Activated CD4-positive, alpha-beta T cell treated with anti-CD3 and anti-CD28 coated beads for 4 hours (primary cell): Measurements from ENCODE around the gene CAPRIN2.

Source experiments
- DNase-seq, 2 donors: peaks; one replicate each; pipeline ENCODE4 v3.0.0-alpha.2; 2020

CAPRIN2 gene

DNA sequence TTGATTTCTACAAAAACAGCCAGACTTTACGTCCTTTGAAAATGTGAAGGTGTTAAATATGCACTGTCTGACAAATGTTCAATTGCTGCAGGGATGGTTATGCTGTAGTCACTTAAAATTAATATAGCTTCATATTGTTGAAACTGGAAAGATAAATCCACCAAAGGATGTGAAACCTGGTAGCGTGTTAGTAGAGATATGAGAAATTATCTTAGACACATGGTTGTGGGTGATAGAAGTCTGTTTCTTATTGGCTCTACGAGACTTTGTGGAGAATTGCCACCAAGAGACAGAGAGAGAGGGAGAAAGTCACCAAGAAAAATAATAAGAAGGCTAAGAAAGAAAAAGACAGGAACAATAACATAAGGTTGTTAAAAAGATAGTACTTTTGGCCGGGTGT lies 2.6 kb upstream of the CAPRIN2 start:
- no peak for DNase-seq

DNA sequence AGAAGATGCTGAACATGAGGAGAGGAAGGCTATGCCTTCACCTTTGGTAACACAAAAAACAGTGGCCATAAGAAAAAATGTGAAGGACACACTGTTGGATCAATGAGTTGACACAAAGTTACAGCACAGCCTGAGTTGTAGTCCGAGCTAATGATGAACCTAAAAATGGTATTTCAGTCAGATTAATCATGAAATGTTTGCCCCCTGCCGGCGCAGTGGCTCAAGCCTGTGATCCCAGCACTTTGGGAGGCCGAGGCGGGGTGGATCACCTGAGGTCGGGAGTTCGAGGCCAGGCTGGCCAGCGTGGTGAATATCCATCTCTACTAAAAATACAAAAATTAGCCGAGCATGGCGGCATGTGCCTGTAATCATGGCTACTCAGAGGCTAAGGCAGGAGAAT lies 1.3 kb upstream of the CAPRIN2 start:
- no peak for DNase-seq

DNA sequence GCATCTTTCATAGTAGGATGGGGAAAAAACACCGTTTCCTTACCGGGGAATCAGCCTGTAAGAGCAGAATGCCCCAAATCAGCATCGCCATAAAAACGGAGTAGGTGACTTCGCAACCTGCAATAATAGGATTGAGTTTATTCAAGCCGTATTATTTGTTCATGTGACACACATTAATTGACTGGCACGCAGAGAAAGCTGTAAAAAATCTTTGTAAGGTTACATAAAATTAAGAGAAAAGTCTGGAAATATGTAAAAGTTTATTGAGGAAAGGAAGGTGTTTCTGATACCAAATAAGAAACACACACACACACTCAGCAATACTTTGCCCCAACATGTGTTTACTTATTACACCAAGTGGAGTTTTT lies 628 bp upstream of the CAPRIN2 start:
- no peak for DNase-seq

DNA sequence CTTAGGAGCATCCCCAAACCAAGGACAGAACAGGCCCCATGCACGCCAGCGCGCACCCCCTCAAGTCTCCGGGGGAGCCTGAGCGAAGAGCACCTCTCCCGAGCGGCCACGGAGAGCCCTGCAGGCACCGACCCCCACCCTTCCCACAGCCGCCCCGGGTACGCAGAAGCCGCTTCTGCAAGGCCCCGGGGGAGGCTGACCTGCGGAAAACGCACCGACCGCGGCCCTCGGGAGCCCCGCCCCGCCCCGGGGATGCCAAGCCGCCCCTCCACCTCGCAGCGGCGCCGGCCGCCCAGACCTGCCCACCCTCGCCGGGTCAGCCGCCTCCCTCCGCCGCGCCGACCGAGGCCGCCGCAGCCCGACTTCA lies 385 bp downstream of the CAPRIN2 start:
- DNase-seq = no peak

DNA sequence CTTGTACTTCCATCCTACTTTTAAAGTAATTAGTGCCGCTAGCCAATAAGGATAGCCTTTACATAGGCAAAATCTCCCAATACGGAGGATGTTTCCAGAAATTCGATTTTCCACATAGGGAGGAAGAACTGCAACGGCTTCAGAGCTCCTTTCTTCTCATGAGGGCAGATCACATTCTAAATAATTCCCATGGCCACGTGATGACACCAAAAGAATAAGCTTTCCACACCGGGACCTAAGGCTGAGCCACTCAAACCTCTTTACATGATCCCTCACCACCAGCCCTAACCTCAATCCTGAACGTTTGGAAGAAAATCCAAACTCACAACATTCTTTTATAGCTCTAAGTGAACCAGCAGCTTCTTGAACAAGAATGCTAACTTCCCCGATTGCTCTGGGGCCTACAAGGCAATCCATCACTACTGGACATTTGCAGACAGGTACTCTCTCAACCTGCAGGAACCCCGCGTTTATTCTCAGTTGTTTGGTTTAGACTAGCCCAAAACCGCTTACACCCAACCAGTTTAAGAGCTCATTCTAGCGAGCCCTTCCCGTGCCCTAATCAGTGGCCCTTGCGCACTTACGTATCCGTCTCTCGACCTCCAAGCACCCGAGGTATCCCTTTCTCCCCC lies 884 bp downstream of the CAPRIN2 start:
- DNase-seq = no peak

DNA sequence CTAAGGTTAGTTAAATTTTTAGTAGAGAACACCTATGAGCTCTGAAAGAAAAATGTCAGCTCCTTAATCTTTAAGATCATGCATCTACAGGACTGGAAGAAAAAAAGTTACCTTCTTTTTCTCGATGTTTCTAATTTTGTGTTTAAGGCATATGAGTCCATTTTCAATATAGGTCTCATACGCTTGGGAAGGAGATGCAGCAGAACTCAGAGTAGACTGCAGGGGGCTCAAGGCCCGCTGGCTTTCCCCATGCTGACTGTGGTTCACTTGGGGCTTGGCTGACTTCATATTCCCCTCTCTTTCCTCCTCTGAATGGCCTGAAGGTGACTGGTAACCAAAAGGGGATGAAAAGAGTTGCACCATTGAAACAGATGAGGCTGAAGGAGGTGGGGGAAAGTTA lies 1.5 kb downstream of the CAPRIN2 start:
- DNase-seq = peak; percentile 4 to 11

DNA sequence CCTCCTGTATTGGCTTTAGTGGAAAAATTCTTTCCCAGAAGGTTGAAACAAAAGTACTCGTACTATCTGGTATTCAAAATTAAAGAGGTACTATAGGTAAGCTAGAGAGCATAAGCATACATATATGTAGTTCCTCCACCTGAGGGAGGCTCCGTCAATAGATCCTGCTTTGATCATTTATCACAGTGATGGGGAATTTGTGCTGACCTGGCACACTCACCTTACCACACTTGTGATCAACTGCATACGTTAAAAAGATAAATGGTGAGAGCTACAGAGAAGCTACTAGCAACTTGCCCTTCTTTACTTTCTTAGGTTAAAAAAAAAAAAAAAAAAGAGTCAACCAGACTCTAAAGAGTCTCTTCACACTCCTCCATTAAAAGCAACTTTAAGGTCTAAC lies 2.5 kb downstream of the CAPRIN2 start:
- DNase-seq = no peak

DNA sequence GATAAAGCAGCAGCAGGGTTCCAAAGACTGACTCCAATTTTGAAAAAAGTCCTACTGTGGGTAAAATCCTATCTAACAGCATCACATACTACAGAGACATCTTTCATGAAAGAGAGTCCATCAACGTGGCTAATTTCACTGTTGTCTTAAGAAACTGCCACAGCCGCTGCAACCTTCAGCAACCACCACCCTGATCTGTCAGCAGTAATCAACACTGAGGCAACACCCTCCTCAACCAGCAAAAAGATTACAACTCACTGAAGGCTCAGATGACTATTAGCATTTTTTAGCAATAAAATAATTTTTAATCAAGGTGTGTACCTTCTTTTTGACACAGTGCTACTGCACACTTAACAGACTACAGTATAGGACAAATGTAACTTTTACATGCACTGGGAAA lies 6.6 kb downstream of the CAPRIN2 start:
- no peak for DNase-seq

DNA sequence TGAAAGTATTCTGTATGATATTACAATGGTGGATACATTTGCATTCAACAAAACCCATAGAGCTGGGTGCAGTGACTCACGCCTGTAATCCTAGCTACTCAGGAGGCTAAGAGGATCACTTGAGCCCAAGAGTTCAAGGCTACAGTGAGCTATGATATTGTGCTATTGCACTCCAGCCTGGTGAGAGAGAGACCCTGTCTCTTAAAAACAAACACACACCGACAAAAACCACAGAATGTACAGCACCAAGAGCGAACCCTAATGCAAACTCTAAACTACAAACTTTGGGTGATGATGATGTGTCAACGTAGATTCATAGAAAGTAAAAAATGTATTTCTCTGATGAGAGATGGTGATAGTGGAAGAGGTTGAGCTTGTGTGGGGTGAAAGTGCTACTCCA lies 8.6 kb downstream of the CAPRIN2 start:
- DNase-seq = no peak

DNA sequence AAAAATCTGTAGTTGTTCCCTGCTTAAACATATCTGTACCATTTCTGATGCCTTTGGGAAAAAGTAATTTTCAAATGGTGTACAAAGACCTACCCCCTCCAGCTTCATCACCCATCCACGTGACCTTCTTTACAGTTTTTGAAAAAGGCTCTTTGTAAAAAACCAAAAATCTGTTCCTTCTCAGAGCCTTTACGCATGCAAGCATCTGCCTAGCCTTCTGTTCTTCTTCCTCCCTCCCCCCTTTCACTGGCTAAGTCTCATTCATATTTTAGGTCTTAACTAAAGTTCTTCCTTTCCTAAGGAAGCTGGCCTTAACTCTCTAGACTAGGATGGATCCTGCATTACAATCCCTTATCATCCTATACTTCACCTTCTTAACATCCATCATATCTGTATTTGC lies 10.4 kb downstream of the CAPRIN2 start:
- DNase-seq = no peak

DNA sequence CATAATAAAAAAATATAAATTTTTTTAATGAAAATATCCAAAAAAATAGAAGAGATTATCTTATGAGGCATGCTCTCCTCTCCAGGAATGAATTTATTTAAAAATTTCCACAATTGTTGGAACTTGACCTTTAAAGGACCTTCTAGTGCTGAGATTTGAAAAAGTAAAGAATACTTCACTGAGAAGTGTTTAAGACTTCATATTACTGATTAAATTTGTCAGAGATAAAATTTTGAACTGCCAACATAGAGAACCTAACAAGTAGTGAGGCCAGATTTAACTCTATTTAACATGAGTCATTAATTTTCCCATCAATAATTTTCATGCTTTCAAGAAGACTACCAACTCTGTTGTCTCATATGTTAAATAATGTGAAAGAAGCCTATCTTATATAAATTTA lies 14.5 kb downstream of the CAPRIN2 start:
- no peak for DNase-seq

DNA sequence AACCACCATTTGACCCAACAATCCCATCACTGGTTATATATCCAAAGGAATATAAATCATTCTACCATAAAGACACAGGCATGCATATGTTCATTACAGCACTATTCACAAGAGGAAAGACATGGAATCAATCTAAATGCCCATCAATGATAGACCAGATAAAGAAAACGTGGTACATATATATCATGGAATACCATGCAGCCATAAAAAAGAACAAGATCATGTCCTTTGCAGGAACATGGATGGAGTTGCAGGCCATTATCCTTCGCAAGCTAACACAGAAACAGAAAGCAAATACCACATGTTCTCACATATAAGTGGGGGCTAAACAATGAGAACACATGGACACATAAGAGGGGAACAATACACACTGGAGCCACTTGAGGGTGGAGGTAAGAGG lies 15.7 kb downstream of the CAPRIN2 start:
- DNase-seq = no peak

DNA sequence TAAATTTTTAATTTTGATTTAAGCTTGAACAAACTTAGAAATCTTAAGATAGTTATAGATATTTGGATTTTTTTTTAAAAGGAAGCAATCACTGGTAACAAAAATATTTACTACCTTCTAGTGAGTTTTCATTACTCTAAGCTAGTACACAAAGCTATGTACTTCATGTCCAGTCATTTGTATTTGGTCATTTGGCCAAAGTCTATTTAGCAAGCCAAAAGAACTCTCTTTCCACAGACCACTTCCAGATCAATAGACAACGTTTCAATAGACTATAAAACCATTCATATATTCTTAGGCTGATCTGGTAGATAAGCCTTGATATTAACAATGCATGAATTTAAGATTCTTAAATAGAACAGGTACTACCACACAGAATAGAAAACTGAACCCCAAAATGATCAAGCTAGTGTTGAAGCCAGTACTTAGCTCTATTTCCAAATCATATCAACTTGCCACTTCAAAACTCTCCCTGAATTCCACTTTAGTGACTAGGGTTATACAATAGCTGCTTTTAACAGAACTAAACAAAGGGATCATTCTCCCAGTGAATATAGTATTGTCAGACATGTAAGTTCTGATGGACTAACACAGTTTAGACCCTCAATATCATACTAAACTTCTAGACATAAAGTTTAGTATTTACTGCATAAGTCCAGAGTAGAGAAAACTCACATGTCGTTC lies 21.7 kb downstream of the CAPRIN2 start:
- DNase-seq = no peak

DNA sequence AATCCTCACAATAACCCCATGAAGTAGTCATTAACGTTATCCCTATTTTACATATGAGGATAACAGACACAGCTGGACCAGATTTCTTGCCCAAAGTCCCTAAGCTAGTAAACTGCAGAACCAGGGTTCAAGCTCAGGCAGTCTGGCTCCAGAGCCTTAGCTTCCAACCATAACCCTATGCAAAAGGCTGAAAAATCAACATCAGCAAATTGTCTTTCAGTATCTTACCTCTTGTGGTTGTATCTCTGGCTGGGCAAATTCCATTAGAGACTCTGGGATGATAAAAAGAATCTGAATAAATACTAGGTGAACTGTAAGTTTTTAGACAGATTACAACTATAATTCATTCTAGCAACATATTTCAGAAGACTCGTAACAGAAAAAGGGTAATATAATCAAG lies 24.7 kb downstream of the CAPRIN2 start:
- DNase-seq = no peak

DNA sequence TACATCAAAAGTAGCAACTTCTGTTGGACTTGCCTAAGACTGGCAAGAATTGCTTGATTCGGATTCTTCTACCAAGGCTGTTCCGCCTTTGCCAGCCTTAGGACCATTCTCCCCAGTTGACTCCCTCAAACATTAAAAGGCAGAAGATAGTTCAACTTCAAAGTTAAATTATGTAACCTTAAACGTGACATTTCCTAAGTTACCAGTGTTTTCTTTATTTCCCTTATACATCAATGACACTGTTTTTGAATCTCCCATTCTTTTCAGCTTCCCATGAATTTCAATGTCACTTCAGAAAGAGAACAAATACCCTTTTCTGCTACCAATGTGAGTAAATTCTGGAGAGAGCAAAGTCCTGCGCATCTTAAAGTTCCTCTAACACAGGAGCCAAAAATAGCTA lies 25.2 kb downstream of the CAPRIN2 start:
- no peak for DNase-seq

DNA sequence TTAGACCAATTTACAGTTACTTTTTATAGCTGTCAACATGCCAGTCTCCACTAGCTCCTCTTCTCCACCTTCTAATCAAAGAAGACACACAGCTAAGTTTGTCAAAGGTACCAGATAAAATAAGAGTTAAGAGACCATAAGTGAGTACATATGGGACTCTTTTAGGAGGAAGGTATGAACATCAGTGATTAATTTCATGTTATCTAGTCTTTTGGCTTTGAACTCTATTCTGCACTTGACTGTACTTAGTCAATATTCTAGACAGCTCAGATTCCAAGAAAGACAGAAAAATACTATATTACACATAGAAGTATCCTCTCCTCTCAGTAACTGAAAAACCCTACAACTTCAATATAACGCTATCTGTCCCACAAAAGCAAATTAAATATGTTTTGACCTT lies 28.1 kb downstream of the CAPRIN2 start:
- DNase-seq = no peak

DNA sequence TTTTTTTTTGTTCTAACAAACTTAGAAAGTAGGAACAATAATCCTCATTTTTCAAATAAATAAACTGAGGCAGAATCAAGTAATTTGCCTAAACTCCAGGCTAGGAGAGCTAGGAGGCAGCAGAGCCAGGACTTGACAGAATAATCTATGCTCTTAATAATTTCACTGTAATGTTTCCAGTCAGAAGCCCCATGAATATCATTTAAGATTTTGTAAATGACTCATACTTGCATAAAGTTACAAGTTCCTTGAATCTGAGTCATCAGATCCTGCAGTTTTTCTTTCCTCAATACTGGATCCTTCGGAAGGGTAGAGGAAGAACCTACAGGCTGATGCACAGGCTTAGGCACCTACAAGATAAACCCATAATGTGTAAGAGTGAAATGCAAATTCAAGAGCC lies 29.0 kb downstream of the CAPRIN2 start:
- DNase-seq = no peak

DNA sequence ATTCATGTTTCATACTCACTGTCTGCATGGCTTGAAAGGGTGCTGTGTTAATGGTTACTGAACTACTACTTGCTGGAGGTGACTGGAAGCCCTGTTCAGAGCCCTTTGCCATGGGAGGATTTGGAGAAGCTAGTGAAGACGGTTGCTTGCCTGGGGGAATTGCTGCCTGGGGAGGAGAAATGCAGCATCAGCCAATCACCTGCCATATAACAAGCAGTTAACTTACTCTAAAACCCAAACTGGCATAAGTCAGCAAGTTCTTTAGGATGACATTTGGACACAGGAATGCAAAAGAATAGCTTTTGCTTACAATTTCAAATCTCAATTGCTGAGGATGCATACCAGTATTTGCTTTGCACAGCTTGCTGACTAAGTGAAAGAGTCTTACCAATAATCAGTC lies 35.7 kb downstream of the CAPRIN2 start:
- DNase-seq = no peak

DNA sequence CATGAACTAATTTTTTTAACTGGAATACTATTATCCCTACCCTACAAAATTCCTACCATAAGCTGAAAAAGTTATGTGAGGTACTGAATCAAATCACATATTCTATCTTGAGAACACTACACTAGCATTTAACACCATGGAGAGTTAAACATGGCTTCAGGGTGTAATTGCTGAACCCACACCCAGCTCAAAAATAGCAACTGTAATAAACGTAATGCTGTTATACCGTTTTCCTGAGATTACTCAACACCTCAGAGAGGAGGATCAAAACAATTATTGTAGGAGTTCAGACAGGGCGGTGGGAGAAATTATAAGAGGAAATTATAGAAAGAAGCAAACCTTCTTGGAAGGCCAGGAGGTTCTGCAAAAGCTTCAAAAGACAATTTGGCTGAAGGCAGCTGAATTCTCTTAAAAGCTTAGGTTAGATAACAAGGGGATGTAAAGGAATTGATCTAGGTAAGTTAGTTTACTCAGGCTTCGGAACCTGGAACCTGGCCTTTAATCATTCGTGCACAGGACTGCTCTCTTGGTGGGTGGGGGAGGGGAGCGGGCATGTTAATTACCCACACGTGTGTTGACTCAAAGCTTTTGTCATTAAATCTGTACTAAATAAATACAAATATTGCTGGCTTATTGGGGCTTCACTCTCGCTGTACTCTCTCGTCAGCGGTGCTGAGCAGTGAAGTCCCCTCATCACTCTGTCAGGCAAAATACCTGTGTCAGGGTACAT lies 47.0 kb downstream of the CAPRIN2 start:
- no peak for DNase-seq

DNA sequence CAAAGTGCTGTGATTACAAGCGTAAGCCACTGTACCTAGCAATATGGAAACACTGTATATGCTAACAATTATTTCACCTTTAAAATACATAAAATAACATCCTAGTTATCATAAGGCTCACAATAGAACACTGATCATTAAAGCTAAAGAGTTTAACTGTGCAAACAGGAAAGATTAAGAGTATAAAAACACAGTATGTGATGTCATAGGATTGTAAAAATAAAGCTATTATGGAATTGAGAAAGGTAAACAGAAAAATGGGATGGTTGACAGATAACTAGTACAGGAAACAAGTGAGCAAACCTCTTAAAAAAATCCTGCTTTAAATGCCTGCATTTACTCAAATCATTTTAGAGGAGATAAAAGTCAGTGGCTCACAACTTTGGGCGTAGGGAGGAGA lies 48.3 kb downstream of the CAPRIN2 start:
- DNase-seq = no peak

DNA sequence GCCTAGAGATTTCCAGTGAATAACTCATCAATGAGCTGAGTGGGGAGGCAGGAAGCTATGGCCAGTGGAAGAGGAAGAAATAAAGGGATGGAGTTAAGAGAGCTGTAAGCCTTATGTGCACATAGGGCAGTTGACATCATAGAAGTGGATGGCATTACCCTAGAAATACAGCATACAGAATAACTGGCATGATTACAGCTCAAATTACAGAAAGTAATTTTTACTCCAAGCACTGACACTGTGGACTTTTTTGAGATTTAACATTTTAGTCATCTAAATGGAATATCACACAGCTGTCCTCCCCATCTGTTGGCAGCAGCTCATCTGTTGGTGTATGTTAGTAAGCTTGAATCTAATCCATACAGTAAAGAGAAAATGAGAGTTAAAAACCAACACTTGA lies 53.7 kb downstream of the CAPRIN2 start:
- no peak for DNase-seq

DNA sequence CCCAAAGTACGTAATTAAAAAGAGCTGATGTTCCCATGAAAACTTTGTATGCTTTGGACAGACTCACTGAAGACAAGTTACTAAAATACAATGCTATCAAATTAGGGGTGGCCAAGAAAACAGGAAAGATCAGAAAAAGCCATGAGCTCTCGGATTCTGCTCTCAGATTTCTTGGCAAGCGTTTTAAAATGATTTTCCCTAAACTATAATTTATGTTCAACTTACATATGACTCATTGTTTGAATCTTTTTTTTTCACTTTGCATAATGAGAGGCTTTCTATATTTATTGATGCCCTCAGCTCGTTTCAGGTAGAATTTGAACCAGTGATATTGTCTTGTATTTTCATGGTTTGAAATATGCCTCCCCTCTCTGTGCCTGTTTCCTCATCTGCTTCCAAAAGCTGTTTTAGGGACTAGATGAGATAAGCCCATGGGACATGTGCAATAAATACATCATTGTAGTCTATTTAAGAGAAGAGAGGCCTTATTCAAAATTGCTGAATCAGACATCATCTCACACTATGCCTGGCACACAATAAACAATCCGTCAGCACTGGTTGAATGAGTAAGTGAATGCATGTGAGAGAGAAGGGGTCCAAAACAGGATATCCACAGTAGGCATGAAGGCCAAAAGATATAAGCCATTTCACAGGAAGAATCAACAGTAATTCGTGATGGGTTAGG lies 54.4 kb downstream of the CAPRIN2 start:
- no peak for DNase-seq

DNA sequence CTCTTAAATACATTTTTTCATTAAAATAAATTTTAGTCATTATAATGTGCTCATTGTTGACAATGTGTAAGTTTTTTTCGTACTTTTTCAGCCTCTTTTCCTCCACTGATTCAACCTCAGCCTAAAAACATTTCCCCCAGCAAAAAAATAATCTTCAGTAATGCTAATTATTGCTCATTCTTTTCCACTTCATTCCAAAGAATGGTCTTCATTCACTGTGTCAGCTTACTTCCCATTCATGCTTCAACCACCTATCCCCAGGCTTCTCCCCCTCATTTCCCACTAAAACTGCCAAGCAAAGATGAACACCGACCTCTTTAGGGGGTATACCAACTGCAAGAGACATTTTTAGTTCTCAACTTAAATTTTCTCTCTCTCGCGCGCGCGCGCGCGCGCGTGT lies 56.4 kb downstream of the CAPRIN2 start:
- DNase-seq = no peak

DNA sequence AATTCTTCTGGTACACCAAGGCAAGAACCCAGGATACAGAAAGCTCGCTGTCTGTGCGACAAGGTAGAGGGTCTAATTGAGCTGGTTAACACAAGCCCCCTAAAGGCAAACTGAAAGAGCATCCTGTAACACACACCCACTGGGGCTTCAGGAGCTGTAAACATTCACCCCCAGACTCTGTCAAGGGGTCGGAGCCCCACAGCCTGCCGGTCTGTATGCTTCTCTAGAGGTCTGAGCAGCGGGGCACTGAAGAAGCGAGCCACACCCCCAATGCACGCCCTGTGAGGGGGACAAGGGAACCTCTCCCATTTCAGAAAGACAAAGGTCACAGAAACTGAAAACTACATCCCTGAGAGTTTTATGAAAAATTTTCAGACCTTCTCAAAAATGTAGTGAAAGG lies 57.8 kb downstream of the CAPRIN2 start:
- no peak for DNase-seq
